SKM-1 (cell line): ENCODE measurements around the gene MBD4.

Experiments
- DNase-seq: peaks from one replicate; lab custom pipeline; 2025; ENCODE audit not compliant: unreplicated experiment; lab: John Stamatoyannopoulos, UW

Gene MBD4

GRCh38 chr3:129463716-129464115, 24.0 kb upstream of the MBD4 start:
- DNase-seq = no peak

- no peak for DNase-seq
Measured at GRCh38 chr3:129463094-129463493, 23.3 kb upstream of the MBD4 start.

DNA sequence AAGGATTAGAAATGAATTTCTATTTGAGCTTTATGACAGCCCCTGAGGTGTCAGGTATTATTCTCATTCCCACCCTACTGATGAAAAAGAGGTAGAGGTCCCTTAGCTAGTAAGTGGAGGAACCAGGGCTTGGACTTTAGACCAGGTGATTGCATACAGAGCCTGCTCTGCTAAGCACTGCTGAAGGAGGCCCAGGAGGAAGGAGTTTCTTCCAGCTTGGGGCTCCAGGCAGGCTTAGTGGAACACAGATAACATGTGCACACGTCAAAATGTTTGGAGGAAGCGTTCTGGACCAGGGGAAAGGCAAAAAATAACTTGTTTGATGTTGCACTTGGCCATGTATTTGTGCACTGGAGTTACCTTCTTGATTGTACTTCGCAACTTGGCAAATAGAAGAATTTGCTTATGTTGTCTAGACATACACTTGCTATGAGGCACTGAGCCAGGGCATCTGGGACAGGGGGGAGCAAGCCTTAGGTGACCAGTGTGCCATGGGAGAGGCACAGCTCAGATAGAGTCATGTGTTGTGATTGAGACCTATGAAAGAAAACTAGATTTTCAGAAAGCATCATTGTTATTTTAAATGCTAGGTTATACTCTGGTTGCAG, 22.7 kb upstream of the MBD4 start:
- no peak for DNase-seq

- no peak for DNase-seq
Measured at GRCh38 chr3:129461461-129462146, 21.9 kb upstream of the MBD4 start.

DNA sequence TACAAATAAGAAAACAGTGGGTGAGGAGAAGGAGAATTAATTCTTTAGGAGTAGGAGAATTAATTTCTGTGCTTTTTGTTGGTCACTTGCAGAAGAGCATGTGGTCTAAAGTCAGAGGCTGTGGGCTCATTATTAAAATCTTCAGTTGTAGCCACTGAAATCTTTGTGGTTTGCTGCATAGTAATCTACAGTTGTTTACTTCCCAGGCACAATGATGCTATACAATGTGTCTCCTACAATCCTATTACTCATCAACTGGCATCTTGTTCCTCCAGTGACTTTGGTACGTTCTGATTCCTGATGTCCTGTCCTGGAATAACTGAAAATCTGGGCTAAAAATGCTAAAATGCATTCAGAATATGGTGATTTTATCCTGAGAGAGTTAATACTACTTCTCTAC, 21.3 kb upstream of the MBD4 start:
- no peak for DNase-seq

DNA sequence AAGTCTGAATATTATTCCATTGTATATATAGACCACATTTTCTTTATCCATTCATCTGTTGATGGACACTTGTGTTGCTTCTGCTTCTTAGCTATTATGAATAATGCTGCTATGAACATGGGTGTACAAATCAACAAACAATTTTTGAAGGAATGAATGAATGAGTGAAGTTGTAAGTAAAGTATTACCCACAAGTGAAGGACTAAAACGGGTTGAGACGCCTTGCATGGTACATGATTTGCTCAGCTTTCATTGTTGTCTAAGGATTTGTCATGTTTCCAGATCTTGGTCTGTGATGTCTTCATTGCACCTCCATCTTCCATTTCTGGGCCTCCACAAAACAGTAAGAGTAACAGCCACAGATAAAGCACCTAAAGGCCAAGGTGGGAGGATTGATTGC, 20.8 kb upstream of the MBD4 start:
- DNase-seq = no peak

DNA sequence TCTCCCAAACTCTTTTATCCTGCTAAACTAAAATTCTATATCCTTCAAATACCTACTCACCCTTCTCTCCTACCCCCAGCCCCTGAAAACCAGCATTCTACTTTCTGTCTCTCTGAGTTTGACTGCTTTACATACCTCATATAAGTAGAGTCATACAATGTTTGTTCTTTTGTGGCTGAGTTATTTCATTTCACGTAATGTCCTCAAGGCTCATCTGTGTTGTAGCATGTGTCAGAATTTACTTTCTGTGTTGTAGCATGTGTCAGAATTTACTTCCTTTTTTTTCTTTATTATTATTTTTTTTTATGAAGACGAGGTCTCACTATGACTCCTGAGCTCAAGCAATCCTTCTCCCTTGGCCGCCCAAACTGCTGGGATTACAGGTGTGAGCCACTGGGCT, 20.4 kb upstream of the MBD4 start:
- DNase-seq = no peak

DNA sequence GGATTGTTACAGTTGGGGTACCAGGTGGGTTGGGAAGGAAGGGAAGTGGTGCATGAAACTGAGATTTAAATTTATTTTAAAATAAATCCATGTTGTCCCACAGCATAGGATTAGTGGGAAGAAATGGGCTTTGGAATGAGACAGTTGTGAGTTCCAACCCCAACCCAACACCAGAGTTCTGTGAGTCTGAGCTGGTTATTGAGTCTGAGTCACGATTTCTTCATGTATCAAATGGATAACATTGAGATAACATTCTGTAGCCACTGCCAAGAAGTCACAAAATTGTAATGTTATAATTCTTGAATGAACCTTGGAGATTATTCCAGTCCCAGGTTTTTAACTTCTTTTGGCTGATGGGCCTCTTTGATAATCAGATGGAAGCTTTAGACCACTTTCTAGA, 14.0 kb upstream of the MBD4 start:
- DNase-seq = no peak

GRCh38 chr3:129449279-129450115, 9.7 kb upstream of the MBD4 start:
- DNase-seq = no peak

GRCh38 chr3:129448186-129448895, 8.6 kb upstream of the MBD4 start:
- DNase-seq = no peak

GRCh38 chr3:129446926-129447325, 7.2 kb upstream of the MBD4 start:
- DNase-seq = no peak

DNA sequence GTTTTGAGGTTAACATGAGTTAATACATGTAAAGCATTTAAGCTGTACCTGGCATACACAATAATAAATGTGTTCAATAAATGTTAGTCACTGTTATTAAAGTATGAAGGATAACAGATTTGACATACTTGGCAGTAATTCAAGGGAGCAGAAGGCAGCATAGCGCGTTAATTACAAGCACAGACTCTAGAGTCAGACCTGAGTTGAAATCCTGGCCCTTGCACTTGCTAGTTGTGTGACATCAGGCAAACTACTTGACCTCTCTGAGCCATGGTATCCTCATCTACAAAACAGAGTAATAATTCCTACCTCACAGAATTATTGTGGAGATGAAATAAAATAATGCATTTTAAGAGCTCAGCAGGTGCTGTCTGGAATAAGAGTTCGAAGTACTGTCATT, 5.7 kb upstream of the MBD4 start:
- DNase-seq = no peak

DNA sequence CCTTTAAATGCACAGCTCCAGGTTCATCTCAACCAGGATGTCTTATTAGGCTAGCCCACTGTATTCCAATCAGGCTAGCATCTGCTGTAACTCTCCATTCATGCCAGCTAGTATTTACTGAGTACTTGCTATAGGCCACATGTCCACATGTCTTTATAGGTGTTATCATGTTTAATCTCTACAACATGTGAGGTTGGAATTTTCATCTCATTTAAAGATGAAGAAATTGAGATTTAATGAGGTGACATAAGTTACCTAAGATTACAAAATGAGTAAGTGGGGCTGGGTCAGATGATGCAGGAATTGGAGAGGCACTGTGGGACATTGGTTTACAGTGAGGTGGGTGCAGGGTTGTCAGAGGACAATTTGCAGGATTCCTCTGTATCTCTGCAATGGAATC, 3.2 kb upstream of the MBD4 start:
- no peak for DNase-seq

- DNase-seq = no peak
Measured at GRCh38 chr3:129442486-129442885, 2.7 kb upstream of the MBD4 start.

- DNase-seq = no peak
Measured at GRCh38 chr3:129441782-129442181, 2.0 kb upstream of the MBD4 start.

- no peak for DNase-seq
Measured at GRCh38 chr3:129441215-129441614, 1.5 kb upstream of the MBD4 start.

DNA sequence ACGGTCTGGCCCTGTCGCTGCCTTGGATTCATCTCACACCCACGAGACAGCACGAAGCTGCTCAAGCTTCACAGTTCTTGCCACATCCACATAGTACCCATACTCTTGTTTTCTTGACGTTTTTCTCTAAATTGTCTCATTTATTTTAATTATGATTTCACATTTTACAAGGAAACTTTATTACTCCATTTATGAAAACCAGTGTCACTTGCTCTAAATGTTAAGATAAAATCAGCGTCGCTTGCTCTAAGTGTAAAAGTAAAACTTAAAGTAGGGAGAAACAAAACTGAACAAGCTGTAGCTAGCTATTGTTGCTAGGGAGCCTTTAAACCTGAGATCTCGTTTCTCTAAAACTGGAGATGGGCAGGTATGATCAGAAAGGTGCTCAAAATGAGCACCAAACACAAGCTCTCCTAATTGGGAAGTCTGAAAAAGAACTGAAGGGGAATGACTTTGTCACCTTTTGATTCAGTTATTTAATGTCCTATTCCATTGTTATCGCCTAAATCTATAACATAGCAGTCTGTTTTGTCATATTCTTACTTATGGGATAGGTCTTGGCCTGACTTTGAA, 956 bp upstream of the MBD4 start:
- DNase-seq = no peak

DNA sequence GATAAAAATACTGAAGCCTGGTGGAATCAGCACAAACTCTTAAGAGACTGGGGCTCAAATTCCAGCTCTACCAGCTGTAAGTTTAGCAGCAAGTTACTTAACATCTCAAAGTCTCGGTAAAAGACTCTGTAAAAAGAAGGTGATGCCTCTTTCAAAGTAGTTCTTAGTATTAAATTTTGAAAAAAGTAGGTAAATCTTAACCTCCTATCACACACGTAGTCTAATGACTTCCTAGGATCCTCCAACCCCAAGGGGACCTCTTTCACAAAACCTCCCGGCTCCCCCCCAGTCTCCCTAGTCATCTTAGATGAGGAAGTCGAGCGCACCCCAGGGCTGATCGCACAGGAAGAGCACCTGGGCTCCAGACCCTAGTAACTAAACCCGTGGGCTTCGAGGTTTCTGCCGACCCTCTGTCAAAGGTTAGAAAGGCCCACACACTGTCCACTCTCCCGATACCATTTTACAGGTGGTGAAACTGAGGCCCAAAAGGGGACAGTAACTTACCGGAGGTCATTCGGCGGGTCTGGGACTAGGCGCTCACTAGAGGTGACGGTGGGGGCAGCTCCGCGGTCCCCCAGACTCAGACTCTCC, 427 bp downstream of the MBD4 start:
- DNase-seq = no peak

GRCh38 chr3:129435367-129435766, 4.4 kb downstream of the MBD4 start:
- DNase-seq = no peak

GRCh38 chr3:129434140-129434539, 5.6 kb downstream of the MBD4 start:
- DNase-seq = no peak

GRCh38 chr3:129433565-129433964, 6.2 kb downstream of the MBD4 start:
- DNase-seq = no peak
